K562 (cell line): Measurements from ENCODE around the gene ZNHIT1. TPM values are rescaled to one million over a fixed set of nuclear protein-coding genes. Genes with fewer than 3 reads are reported as not detected.

Source experiments
- ADNP ChIP-seq: fragments of 200-800 bp; sonication (Bioruptor generic); IDR thresholded peaks from 2 replicates; pipeline ENCODE4 v1.6.1; 2016; ENCODE audit warnings: missing genetic modification characterization, missing compliant biosample characterization
- BRD9 ChIP-seq: fragments of 450-650 bp; IDR thresholded peaks from 2 replicates; pipeline ENCODE4 v1.6.1; 2018; ENCODE audit warnings: low read depth; ENCODE audit not compliant: partially characterized antibody
- BRF1 ChIP-seq: IDR thresholded peaks from 3 replicates; pipeline ENCODE4 v1.6.1; 2011; ENCODE audit warnings: borderline replicate concordance, mild to moderate bottlenecking; ENCODE audit not compliant: insufficient read length; ENCODE audit errors: extremely low read depth
- CXXC5 ChIP-seq: fragments of 250-450 bp; sonication (Bioruptor Pico); IDR thresholded peaks from 2 replicates; pipeline ENCODE4 v1.8.0; 2022; ENCODE audit warnings: inconsistent platforms, mild to moderate bottlenecking, moderate library complexity
- E2F1 ChIP-seq: sonication (generic); formaldehyde crosslinking; IDR thresholded peaks from 2 replicates; pipeline ENCODE4 v1.8.1; 2023; ENCODE audit warnings: mild to moderate bottlenecking, missing genetic modification reagents, moderate library complexity
- EGR1 ChIP-seq: fragments of 450-650 bp; conservative IDR thresholded peaks from 2 replicates; pipeline ENCODE4 v1.6.1; 2017; ENCODE audit warnings: mild to moderate bottlenecking
- FOXJ3 ChIP-seq: sonication (generic); formaldehyde crosslinking; IDR thresholded peaks from 2 replicates; pipeline ENCODE4 v1.4.0; 2020; ENCODE audit warnings: mild to moderate bottlenecking, missing genetic modification reagents
- FOXK2 ChIP-seq, 2 experiments: fragments of 450-650 bp; IDR thresholded peaks in 1 of 2; conservative IDR thresholded peaks in 1 of 2; 2 replicates each; pipeline ENCODE4 v1.6.1; 2016; ENCODE audit warnings: low read depth in 2 of 2, mild to moderate bottlenecking in 1 of 2
- FOXP4 ChIP-seq: sonication (generic); formaldehyde crosslinking; IDR thresholded peaks from 2 replicates; pipeline ENCODE4 v1.8.0; 2022; ENCODE audit warnings: mild to moderate bottlenecking, missing genetic modification reagents, borderline replicate concordance
- GTF2F1 ChIP-seq: IDR thresholded peaks from 2 replicates; pipeline ENCODE4 v1.6.1; 2011; ENCODE audit warnings: low read depth, low read length, improper control_type of control experiment
- KAT8 ChIP-seq: fragments of 450-650 bp; IDR thresholded peaks from 2 replicates; pipeline ENCODE4 v1.6.1; 2016; ENCODE audit warnings: low read depth, mild to moderate bottlenecking
- MED1 ChIP-seq: sonication (generic); formaldehyde crosslinking; IDR thresholded peaks from 2 replicates; pipeline ENCODE4 v1.8.1; 2023; ENCODE audit warnings: missing genetic modification reagents, borderline replicate concordance
- SMARCA4 ChIP-seq: fragments of 450-650 bp; IDR thresholded peaks from 2 replicates; pipeline ENCODE4 v1.6.1; 2016
- SNRNP70 ChIP-seq: fragments of 200-400 bp; formaldehyde crosslinking; optimal IDR thresholded peaks from 2 replicates; pipeline ENCODE3; 2017; ENCODE audit warnings: low read depth, low read length
- ZBTB1 ChIP-seq: sonication (generic); formaldehyde crosslinking; IDR thresholded peaks from 2 replicates; pipeline ENCODE4 v1.8.1; 2023; ENCODE audit warnings: missing genetic modification reagents, low read depth, mild to moderate bottlenecking, borderline replicate concordance
- ZBTB11 ChIP-seq, 3 experiments: fragments of 200-800 bp in 1 of 3; fragments of 250-450 bp in 1 of 3; fragments of 450-650 bp in 1 of 3; sonication (Bioruptor Pico) in 1 of 3; sonication (Bioruptor generic) in 1 of 3; formaldehyde crosslinking in 1 of 3; IDR thresholded peaks; 2 replicates each; pipeline versions ENCODE4 v1.6.1 to v1.8.0; 2016 to 2022; ENCODE audit warnings: mild to moderate bottlenecking in 2 of 3, missing genetic modification characterization in 2 of 3, missing compliant biosample characterization in 1 of 3, moderate library complexity in 1 of 3
- ZBTB34 ChIP-seq: fragments of 250-450 bp; sonication (Bioruptor Pico); IDR thresholded peaks from 2 replicates; pipeline ENCODE4 v1.8.0; 2021; ENCODE audit warnings: mild to moderate bottlenecking, moderate library complexity
- ZNF124 ChIP-seq: sonication (generic); formaldehyde crosslinking; IDR thresholded peaks from 2 replicates; pipeline ENCODE4 v1.8.1; 2022; ENCODE audit warnings: missing genetic modification reagents
- ZNF3 ChIP-seq: fragments of 250-450 bp; sonication (Bioruptor Pico); IDR thresholded peaks from 2 replicates; pipeline ENCODE4 v1.5.0; 2021; ENCODE audit warnings: mild to moderate bottlenecking, moderate library complexity
- polyA plus RNA-seq, 8 experiments: library from polyadenylated mRNA; depleted of rRNA in 4 of 8; stranded (reverse) in 5 of 8; unstranded in 3 of 8; fragments of >200 nt; fragmentation: Nextera tagmentation in 2 of 8; fragmentation: Illumina TruSeq in 1 of 8; extraction: Ambion mirVana in 2 of 8; extraction: Trizol in 1 of 8; gene quantifications; 2 replicates each; pipeline versions ENCODE4 v1.2.1 to v1.2.3, GENCODE V29; 2011 to 2014; ENCODE audit warnings: inconsistent platforms in 1 of 8, missing spikeins in 1 of 8
- total RNA-seq, 7 experiments: library from RNA; depleted of rRNA in 6 of 7; stranded (reverse); fragments of >200 nt in 6 of 7; fragmentation: Illumina TruSeq in 2 of 7; extraction: Trizol in 2 of 7; gene quantifications; 2 replicates each; pipeline versions ENCODE4 v1.2.1 to v1.2.3, GENCODE V29; 2011 to 2021; ENCODE audit warnings: low replicate concordance in 1 of 7

The ZNHIT1 gene
- total and polyA plus RNA-seq, 9 of the 15 experiments (the other 6 are each of a cell fraction or from before 2014, with no cell fraction given): 6.4 to 162 (median 70.1) TPM

GRCh38 chr7:101251871-101252659, 34.1 kb downstream of the ZNHIT1 start (continued):
- TF ChIP-seq FOXP4 (CRISPR knock-in tag) (no peak), FOXJ3 (no peak), BRF1 (no peak), ZNF124 (no peak), ADNP (tag) (no peak), ZBTB1 (CRISPR knock-in tag) (peak; percentile 33; the same call in 1 of the 2 replicates), ZBTB34 (no peak), ZNF3 (CRISPR knock-in tag) (no peak), CXXC5 (peak; percentile 83), EGR1 (peak; percentile 69), MED1 (CRISPR knock-in tag) (no peak), FOXK2 (conservative IDR thresholded peaks at IDR 0.05 in 1 of 2, IDR thresholded peaks at IDR 0.05 in 1 of 2; ENCODE audit: low read depth in 2 of 2) (no peak; a peak in 2 of 4 replicates), BRD9 (no peak), SNRNP70 (no peak), ZBTB11 (CRISPR knock-in tag; IDR thresholded peaks at IDR 0.05) (peak in 1 of 3 experiments; percentile 93; a peak in 2 of 6 replicates), E2F1 (CRISPR knock-in tag) (peak; percentile 47; the same call in 1 of the 2 replicates), GTF2F1 (peak; percentile 41; the same call in 1 of the 2 replicates), SMARCA4 (peak; percentile 66), KAT8 (no peak)
